H9 (cell line): ENCODE results near the gene STT3B. TPM values are rescaled to one million over a fixed set of nuclear protein-coding genes. Genes with fewer than 3 reads are reported as not detected.

Experiments
- DNase-seq: peaks from one replicate; pipeline ENCODE4 v3.0.0-alpha.2; 2017
- H2AFZ ChIP-seq: one replicate; pipeline ENCODE4 v1.6.1; 2013; ENCODE audit warnings: mild to moderate bottlenecking, low read length, control low read depth, moderate library complexity
- H2AK5ac ChIP-seq: 2 replicates; pipeline ENCODE4 v1.6.1; 2013; ENCODE audit warnings: low read length, control low read depth, mixed read lengths; ENCODE audit not compliant: insufficient read length
- H2BK120ac ChIP-seq: one replicate; pipeline ENCODE4 v1.6.1; 2013; ENCODE audit warnings: low read depth, mild to moderate bottlenecking, low read length, control low read depth, inconsistent platforms; ENCODE audit not compliant: poor library complexity, severe bottlenecking
- H2BK12ac ChIP-seq: 2 replicates; pipeline ENCODE4 v1.6.1; 2013; ENCODE audit warnings: low read length, control low read depth, mixed read lengths, low read depth; ENCODE audit not compliant: insufficient read length
- H2BK15ac ChIP-seq: 2 replicates; pipeline ENCODE4 v1.6.1; 2013; ENCODE audit warnings: low read depth, low read length, control low read depth
- H2BK20ac ChIP-seq: one replicate; pipeline ENCODE4 v1.6.1; 2013; ENCODE audit warnings: low read depth, mild to moderate bottlenecking, low read length, control low read depth, inconsistent platforms; ENCODE audit not compliant: poor library complexity, severe bottlenecking
- H2BK5ac ChIP-seq: 2 replicates; pipeline ENCODE4 v1.6.1; 2013; ENCODE audit warnings: low read length, control low read depth, mixed read lengths; ENCODE audit not compliant: insufficient read length
- H3K14ac ChIP-seq: 2 replicates; pipeline ENCODE4 v1.6.1; 2013; ENCODE audit warnings: low read length, control low read depth; ENCODE audit not compliant: insufficient read depth
- H3K18ac ChIP-seq: 2 replicates; pipeline ENCODE4 v1.6.1; 2013; ENCODE audit warnings: low read depth, mild to moderate bottlenecking, mixed read lengths, low read length, control low read depth; ENCODE audit not compliant: insufficient read length
- H3K23ac ChIP-seq: 2 replicates; pipeline ENCODE4 v1.6.1; 2013; ENCODE audit warnings: low read length, control low read depth, mixed read lengths, low read depth; ENCODE audit not compliant: insufficient read length
- H3K23me2 ChIP-seq: 2 replicates; pipeline ENCODE4 v1.6.1; 2013; ENCODE audit warnings: low read depth, mild to moderate bottlenecking, mixed read lengths, low read length, control low read depth; ENCODE audit not compliant: insufficient read length, poor library complexity, severe bottlenecking
- H3K27ac ChIP-seq: 2 replicates; pipeline ENCODE4 v1.5.1; 2013; ENCODE audit warnings: low read length, control low read depth, mixed read lengths, low read depth; ENCODE audit not compliant: insufficient read length
- H3K27me3 ChIP-seq: 2 replicates; pipeline ENCODE4 v1.6.1; 2013; ENCODE audit warnings: low read length, control low read depth, inconsistent platforms; ENCODE audit not compliant: insufficient read depth
- H3K4ac ChIP-seq: 2 replicates; pipeline ENCODE4 v1.6.1; 2013; ENCODE audit warnings: low read depth, mild to moderate bottlenecking, control low read depth, inconsistent platforms, low read length, moderate library complexity
- H3K4me1 ChIP-seq: 2 replicates; pipeline ENCODE4 v1.6.1; 2013; ENCODE audit warnings: low read length, control low read depth, inconsistent platforms; ENCODE audit not compliant: insufficient read depth
- H3K4me2 ChIP-seq: 2 replicates; pipeline ENCODE4 v1.6.1; 2013; ENCODE audit warnings: low read length, control low read depth, mixed read lengths; ENCODE audit not compliant: insufficient read length, insufficient read depth
- H3K56ac ChIP-seq: 2 replicates; pipeline ENCODE4 v1.6.1; 2013; ENCODE audit warnings: low read depth, mild to moderate bottlenecking, mixed read lengths, low read length, control low read depth; ENCODE audit not compliant: insufficient read length
- H3K79me1 ChIP-seq: 2 replicates; pipeline ENCODE4 v1.6.1; 2013; ENCODE audit warnings: low read depth, mild to moderate bottlenecking, moderate library complexity, low read length, control low read depth, inconsistent platforms; ENCODE audit not compliant: insufficient read depth, poor library complexity, severe bottlenecking
- H3K79me2 ChIP-seq: 2 replicates; pipeline ENCODE4 v1.6.1; 2013; ENCODE audit warnings: low read length, control low read depth, inconsistent platforms; ENCODE audit not compliant: insufficient read depth
- H3K9ac ChIP-seq: 2 replicates; pipeline ENCODE4 v1.6.1; 2013; ENCODE audit warnings: low read length, control low read depth, mixed read lengths; ENCODE audit not compliant: insufficient read length; ENCODE audit errors: extremely low read depth
- H3K9me3 ChIP-seq: one replicate; pipeline ENCODE4 v1.6.1; 2013; ENCODE audit warnings: low read depth, low read length, inconsistent platforms; ENCODE audit not compliant: control insufficient read depth
- H3T11ph ChIP-seq: one replicate; pipeline ENCODE4 v1.6.1; 2013; ENCODE audit warnings: mild to moderate bottlenecking, low read length, control low read depth, inconsistent platforms
- H4K20me1 ChIP-seq: one replicate; pipeline ENCODE4 v1.6.1; 2013; ENCODE audit not compliant: control insufficient read depth, insufficient read length, insufficient read depth
- H4K5ac ChIP-seq: 2 replicates; pipeline ENCODE4 v1.6.1; 2013; ENCODE audit warnings: low read depth, mild to moderate bottlenecking, mixed read lengths, low read length, control low read depth; ENCODE audit not compliant: insufficient read length
- H4K8ac ChIP-seq: replicated peaks from 2 replicates; pipeline ENCODE4 v1.6.1; 2013; ENCODE audit warnings: low read length, control low read depth, mixed read lengths, low read depth; ENCODE audit not compliant: insufficient read length
- H4K91ac ChIP-seq: 2 replicates; pipeline ENCODE4 v1.6.1; 2013; ENCODE audit warnings: low read depth, mild to moderate bottlenecking, moderate library complexity, mixed read lengths, low read length, control low read depth; ENCODE audit not compliant: insufficient read length
- H3K27ac Mint-ChIP-seq, 3 experiments: 2 replicates in 2 of 3; 3 replicates in 1 of 3; pipeline ENCODE4 v1.8.0; 2020 to 2021; ENCODE audit warnings: mixed read lengths in 3 of 3, mild to moderate bottlenecking in 1 of 3, moderate library complexity in 1 of 3
- H3K27me3 Mint-ChIP-seq: 2 replicates; pipeline ENCODE4 v1.8.0; 2021; ENCODE audit warnings: low read depth, mild to moderate bottlenecking, moderate library complexity, mixed read lengths
- H3K36me3 Mint-ChIP-seq, 3 experiments: 2 replicates in 2 of 3; 3 replicates in 1 of 3; pipeline ENCODE4 v1.8.0; 2020 to 2021; ENCODE audit warnings: low read depth in 3 of 3, mixed read lengths in 3 of 3; ENCODE audit not compliant: insufficient read depth in 1 of 3
- H3K4me1 Mint-ChIP-seq, 2 experiments: 2 replicates each; pipeline ENCODE4 v1.8.0; 2020; ENCODE audit warnings: mixed read lengths in 2 of 2
- H3K4me3 Mint-ChIP-seq, 2 experiments: 2 replicates in 1 of 2; 3 replicates in 1 of 2; pipeline ENCODE4 v1.8.0; 2020 to 2021; ENCODE audit warnings: mild to moderate bottlenecking in 2 of 2, mixed read lengths in 2 of 2, moderate library complexity in 1 of 2
- H3K9me3 Mint-ChIP-seq, 2 experiments: 2 replicates in 1 of 2; 3 replicates in 1 of 2; pipeline ENCODE4 v1.8.0; 2020; ENCODE audit warnings: mild to moderate bottlenecking in 2 of 2, mixed read lengths in 2 of 2, moderate library complexity in 1 of 2
- CTCF ChIP-seq: fragments of 200-600 bp; sonication (generic); conservative IDR thresholded peaks from 3 replicates; pipeline ENCODE4 v1.8.0; 2021; ENCODE audit warnings: antibody characterized with exemption, mild to moderate bottlenecking
- WGBS: extraction: QIAGEN DNeasy Blood & Tissue Kit; methylation state at CpG from one replicate; pipeline ENCODE4 v1.1.7; 2013; ENCODE audit warnings: missing lambda C conversion rate, low lambda C conversion rate, mixed read lengths; ENCODE audit not compliant: insufficient read length; ENCODE audit errors: extremely low coverage; 5-methylcytosine and 5-hydroxymethylcytosine counted together
- total RNA-seq: library from RNA; stranded (reverse); gene quantifications from 2 replicates; pipeline ENCODE4 v1.2.1, GENCODE V29; 2021

Gene STT3B
- total RNA-seq, 1 experiment from 2014 or later: 79.9 TPM

GRCh38 chr3:31625358-31625757, 92.6 kb downstream of the STT3B start:
- TF ChIP-seq CTCF: no peak
- no peak overlapping the region for H3K14ac ChIP-seq
- no CpG with 5 or more reads among the region's 2 CpGs for WGBS

More at GRCh38 chr3:31625358-31625757, 92.6 kb downstream of the STT3B start:
- Histone ChIP-seq H3K9me3 (no peaks in the 10 kb centered on the region), H2BK15ac (no peak overlapping the region), H3K79me2 (no peaks in the 10 kb centered on the region), H3K79me1 (no peaks in the 10 kb centered on the region), H3K23ac (no peak overlapping the region), H2BK120ac (no peak overlapping the region), H3K4me1 (no peaks in the 10 kb centered on the region), H3K27me3 (no peaks in the 10 kb centered on the region), H3K18ac (no peak overlapping the region), H3K23me2 (no peaks in the 10 kb centered on the region), H2BK12ac (no peak overlapping the region), H4K5ac (no peak overlapping the region), H3K27ac (no peak overlapping the region), H4K91ac (no peak overlapping the region), H4K20me1 (no peaks in the 10 kb centered on the region), H2BK20ac (no peak overlapping the region), H3T11ph (no peak overlapping the region), H2BK5ac (no peak overlapping the region), H3K4ac (no peak overlapping the region), H2AFZ (no peak overlapping the region), H3K4me2 (no peak overlapping the region), H4K8ac (no peak overlapping the region), H3K56ac (no peak overlapping the region), H2AK5ac (no peak overlapping the region), H3K9ac (no peak overlapping the region)
- no peak for DNase-seq
- Mint-ChIP-seq H3K27me3 (no peaks in the 10 kb centered on the region), H3K9me3 (no peaks in the 10 kb centered on the region; a peak in 1 of 5 replicates), H3K36me3 (peaks cover 7 to 39% (median 33%) of the 10 kb centered on the region in 3 experiments; a peak in 6 of 7 replicates), H3K4me1 (peaks cover 32 to 38% of the 10 kb centered on the region in 2 experiments), H3K4me3 (peak overlapping the region in 1 of 2 experiments; percentile 17; a peak in 2 of 5 replicates), H3K27ac (no peak overlapping the region)
